HL-60 (cell line): ENCODE data around the gene AP4M1.

Source experiments
- DNase-seq, 2 experiments: peaks; one replicate each; pipeline ENCODE4 v3.0.0-alpha.2; 2010 to 2020; ENCODE audit warnings: low read depth in 1 of 2, low spot score in 1 of 2
- H3K27ac ChIP-seq: fragments of 250-450 bp; sonication (Bioruptor Pico); replicated peaks from 2 replicates; pipeline ENCODE4 v1.5.1; 2020; ENCODE audit warnings: mild to moderate bottlenecking, moderate library complexity
- H3K27me3 ChIP-seq: fragments of 250-450 bp; sonication (Bioruptor Pico); 2 replicates; pipeline ENCODE4 v1.5.1; 2021; ENCODE audit warnings: mild to moderate bottlenecking, moderate library complexity; ENCODE audit not compliant: insufficient read depth, poor library complexity, severe bottlenecking
- H3K4me3 ChIP-seq: replicated peaks from 2 replicates; pipeline ENCODE4 v1.5.1; 2011; ENCODE audit warnings: mild to moderate bottlenecking, control low read depth, low read length; ENCODE audit not compliant: insufficient read depth
- GABPA ChIP-seq: IDR thresholded peaks from 2 replicates; pipeline ENCODE4 v1.6.1; 2012; ENCODE audit warnings: low read depth
- POLR2AphosphoS5 ChIP-seq: IDR thresholded peaks from 2 replicates; pipeline ENCODE4 v1.6.1; 2012; ENCODE audit warnings: low read depth
- SPI1 ChIP-seq: IDR thresholded peaks from 2 replicates; pipeline ENCODE4 v1.6.1; 2012; ENCODE audit warnings: low read depth, mild to moderate bottlenecking, borderline replicate concordance
- TF ChIP-seq, protein P1 (sequence below): IDR thresholded peaks from 2 replicates; pipeline ENCODE4 v1.6.1; 2012; ENCODE audit warnings: low read depth; ENCODE audit not compliant: insufficient replicate concordance
- TF ChIP-seq, protein P2 (sequence below): IDR thresholded peaks from one replicate; pipeline ENCODE4 v1.5.1; 2011; ENCODE audit warnings: low read length, control low read depth, inconsistent platforms; ENCODE audit not compliant: insufficient read depth

The AP4M1 gene

DNA sequence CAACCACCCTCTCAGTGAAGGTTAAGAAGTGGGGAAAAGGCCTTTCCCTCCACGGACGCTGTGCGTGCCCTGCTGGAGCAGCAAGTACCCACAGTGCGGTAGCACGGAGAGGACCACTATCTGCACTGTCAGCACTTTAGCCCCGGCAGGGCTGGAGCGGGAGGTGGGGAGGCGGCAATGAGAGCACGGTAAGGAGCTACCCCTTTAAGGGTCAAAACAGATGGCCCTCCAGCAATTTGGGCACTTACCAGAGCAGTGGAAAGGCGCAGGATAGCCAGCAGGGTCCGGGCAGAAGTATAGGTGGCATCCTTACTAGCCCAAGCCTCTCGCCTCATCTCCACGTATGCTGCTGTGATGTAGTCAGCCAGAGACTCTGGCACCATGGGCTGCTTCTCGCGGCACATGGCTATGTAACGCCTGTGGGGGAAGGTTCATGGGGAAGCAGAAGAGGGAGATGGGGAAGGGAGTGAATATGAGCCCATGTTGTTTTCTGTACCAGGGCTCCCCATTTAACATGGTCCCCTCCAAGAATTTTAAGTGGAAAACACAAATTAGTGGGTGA lies 7.4 kb upstream of the AP4M1 start:
- no peak overlapping the region for H3K4me3 ChIP-seq
- no peak overlapping the region for H3K27ac ChIP-seq
- TF ChIP-seq POLR2AphosphoS5 (no peak; the same call in 1 of the 2 replicates), SPI1 (no peak), GABPA (no peak)
- TF ChIP-seq, protein P1, sequence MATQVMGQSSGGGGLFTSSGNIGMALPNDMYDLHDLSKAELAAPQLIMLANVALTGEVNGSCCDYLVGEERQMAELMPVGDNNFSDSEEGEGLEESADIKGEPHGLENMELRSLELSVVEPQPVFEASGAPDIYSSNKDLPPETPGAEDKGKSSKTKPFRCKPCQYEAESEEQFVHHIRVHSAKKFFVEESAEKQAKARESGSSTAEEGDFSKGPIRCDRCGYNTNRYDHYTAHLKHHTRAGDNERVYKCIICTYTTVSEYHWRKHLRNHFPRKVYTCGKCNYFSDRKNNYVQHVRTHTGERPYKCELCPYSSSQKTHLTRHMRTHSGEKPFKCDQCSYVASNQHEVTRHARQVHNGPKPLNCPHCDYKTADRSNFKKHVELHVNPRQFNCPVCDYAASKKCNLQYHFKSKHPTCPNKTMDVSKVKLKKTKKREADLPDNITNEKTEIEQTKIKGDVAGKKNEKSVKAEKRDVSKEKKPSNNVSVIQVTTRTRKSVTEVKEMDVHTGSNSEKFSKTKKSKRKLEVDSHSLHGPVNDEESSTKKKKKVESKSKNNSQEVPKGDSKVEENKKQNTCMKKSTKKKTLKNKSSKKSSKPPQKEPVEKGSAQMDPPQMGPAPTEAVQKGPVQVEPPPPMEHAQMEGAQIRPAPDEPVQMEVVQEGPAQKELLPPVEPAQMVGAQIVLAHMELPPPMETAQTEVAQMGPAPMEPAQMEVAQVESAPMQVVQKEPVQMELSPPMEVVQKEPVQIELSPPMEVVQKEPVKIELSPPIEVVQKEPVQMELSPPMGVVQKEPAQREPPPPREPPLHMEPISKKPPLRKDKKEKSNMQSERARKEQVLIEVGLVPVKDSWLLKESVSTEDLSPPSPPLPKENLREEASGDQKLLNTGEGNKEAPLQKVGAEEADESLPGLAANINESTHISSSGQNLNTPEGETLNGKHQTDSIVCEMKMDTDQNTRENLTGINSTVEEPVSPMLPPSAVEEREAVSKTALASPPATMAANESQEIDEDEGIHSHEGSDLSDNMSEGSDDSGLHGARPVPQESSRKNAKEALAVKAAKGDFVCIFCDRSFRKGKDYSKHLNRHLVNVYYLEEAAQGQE: no peak
- TF ChIP-seq, protein P2, sequence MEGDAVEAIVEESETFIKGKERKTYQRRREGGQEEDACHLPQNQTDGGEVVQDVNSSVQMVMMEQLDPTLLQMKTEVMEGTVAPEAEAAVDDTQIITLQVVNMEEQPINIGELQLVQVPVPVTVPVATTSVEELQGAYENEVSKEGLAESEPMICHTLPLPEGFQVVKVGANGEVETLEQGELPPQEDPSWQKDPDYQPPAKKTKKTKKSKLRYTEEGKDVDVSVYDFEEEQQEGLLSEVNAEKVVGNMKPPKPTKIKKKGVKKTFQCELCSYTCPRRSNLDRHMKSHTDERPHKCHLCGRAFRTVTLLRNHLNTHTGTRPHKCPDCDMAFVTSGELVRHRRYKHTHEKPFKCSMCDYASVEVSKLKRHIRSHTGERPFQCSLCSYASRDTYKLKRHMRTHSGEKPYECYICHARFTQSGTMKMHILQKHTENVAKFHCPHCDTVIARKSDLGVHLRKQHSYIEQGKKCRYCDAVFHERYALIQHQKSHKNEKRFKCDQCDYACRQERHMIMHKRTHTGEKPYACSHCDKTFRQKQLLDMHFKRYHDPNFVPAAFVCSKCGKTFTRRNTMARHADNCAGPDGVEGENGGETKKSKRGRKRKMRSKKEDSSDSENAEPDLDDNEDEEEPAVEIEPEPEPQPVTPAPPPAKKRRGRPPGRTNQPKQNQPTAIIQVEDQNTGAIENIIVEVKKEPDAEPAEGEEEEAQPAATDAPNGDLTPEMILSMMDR: no peak
- H3K27me3 ChIP-seq: no peaks in the 10 kb centered on the region
- peak in 1 of 2 experiments; percentile 43 for DNase-seq

DNA sequence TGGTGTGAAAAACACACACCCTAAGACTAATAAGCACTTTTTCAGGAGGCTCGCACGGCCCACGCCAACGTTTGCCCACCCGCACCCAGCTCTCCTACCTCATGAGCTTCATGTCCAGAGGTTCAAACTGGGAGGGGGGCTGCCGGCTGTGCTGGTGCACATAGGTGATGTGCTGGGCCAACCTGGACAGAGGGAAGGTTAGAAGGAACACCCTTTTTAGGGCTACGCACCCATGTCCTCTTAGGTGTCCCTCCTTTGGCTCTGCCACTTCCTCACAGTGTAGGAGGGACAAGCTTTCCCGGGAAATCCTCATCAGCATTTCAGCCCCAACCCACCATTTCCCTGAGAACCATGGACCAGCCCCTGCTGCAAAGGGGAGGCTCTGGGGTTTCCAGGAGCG lies 6.2 kb upstream of the AP4M1 start:
- Histone ChIP-seq H3K4me3 (no peak overlapping the region), H3K27ac (no peak overlapping the region), H3K27me3 (no peaks in the 10 kb centered on the region)
- peak; percentile 69 for TF ChIP-seq POLR2AphosphoS5
- TF ChIP-seq, protein P1: no peak
- DNase-seq: peak in 1 of 2 experiments; percentile 40

DNA sequence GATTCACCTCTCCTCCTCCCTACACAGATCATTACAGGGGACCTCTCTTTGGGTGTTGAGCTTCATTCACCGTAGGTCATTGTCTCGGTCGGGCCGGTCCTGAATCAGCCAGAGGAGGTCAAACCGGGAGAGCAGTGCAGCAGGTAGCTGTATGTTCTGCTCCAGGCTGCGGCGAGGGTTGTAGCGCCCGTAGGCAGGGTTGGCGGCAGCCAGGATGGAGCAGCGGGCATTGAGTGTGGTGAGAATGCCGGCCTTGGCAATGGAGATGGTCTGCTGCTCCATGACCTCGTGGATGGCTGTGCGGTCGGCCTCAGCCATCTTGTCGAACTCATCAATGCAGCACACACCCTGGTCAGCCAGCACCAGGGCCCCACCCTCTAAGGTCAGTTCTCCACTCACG lies 5.7 kb upstream of the AP4M1 start:
- no peak for DNase-seq
- no peak overlapping the region for H3K4me3 ChIP-seq
- TF ChIP-seq GABPA (no peak), SPI1 (no peak), POLR2AphosphoS5 (no peak)
- TF ChIP-seq, protein P1: no peak
- TF ChIP-seq, protein P2: no peak
- H3K27ac ChIP-seq: no peak overlapping the region
- no peaks in the 10 kb centered on the region for H3K27me3 ChIP-seq
